ENCODE measurements around the gene UBE2G1. TPM values are rescaled to one million over a fixed set of nuclear protein-coding genes. Genes with fewer than 3 reads are reported as not detected.

The UBE2G1 gene
- total RNA-seq, 1 donor from 2014 or later = 57.6 TPM

GRCh38 chr17:4248504-4249277, 117.8 kb downstream of the UBE2G1 start:
- DNase-seq (ENCODE audit: low spot score) = no peak

GRCh38 chr17:4247971-4248388, 118.5 kb downstream of the UBE2G1 start:
- no peak for DNase-seq (ENCODE audit: low spot score)

GRCh38 chr17:4247361-4247970, 119.0 kb downstream of the UBE2G1 start:
- no peak for DNase-seq (ENCODE audit: low spot score)

DNA sequence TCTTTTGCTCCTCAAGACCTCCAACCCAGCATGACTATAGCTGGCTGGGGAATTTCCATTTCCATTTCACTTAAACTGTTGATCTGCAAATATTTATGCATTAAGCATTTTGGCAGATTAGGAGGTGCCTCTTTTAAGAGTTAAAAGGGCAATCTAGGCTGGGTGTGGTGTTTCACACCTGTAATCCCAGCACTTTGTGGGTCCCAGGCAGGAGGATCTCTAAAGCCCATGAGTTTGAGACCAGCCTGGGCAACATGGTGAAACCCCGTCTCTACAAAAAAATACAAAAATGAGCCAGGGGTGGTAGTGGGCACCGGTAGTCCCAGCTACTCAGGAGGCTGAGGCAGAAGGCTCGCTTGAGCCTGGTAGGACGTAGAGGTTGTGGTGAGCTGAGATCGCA, 119.8 kb downstream of the UBE2G1 start:
- DNase-seq (ENCODE audit: low spot score) = no peak

- DNase-seq (ENCODE audit: low spot score) = no peak
These were observed 124.9 kb downstream of the UBE2G1 start for GRCh38 chr17:4241535-4241934.

GRCh38 chr17:4236456-4236855, 130.0 kb downstream of the UBE2G1 start:
- no peak for DNase-seq (ENCODE audit: low spot score)

DNA sequence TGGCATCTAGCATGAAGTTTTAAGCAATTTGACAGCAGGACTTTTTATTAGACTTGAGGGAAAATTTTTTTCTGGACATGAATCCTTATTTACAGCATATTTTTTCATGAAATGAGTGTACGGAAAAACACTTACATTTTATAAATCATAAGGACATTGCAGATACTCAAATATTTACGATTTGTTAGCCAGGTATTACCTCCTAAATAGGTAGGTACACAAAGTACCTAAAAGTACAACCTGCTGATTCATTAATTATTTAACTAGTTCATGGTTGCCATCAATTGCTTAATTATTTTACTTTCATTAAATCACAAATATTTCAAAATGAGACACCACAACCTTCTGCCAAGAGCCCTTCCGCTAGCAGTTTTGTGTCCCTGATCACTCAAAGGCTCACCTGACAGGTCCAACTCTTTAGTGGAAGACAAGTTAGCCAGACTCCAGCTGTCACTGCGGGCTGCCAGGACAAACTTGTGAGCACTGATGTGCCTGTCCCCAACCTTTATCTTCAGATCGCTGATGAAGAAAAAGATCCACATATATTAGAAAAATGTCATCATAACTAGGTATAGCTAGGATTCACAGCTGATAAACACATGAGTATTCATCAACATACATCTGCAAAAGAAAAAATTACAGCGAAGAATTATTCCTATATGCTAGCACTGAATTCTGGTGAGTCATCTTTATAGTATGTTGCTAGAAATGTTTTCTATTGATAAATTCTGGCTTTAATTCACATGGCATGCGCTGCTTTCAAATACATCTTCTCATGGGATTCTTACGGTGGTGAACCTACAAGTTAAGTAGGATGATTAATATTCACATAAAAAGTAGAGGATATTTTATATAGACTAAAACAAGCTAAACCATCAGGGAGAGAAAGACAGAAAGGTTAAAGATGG, 130.8 kb downstream of the UBE2G1 start:
- no peak for DNase-seq (ENCODE audit: low spot score)

GRCh38 chr17:4234401-4234800, 132.1 kb downstream of the UBE2G1 start:
- no peak for DNase-seq (ENCODE audit: low spot score)

DNA sequence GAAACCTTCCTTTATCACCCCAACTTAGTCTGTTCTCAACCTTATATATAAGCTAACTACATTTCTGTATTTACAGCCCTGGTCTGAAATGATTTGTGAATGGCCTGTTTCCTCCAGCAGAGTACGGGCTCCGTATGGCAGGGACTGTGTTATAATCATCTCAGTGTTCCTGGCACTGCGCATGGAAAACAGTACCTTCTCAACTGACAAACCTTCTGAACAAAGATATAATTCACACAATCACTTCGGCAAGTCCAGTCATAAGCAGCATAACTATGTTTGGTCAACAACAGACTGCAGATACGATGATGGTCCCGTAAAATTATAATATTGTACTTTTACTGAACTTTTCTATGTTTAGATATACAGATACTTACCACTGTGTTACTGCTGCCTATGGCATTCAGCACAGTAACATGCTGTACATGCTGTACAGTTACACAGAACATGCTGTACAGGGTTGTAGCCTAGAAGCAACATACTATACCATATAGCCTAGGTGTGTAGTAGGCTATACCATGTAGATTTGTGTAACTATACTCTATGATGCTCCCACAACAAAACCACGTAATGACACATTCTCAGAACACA, 132.7 kb downstream of the UBE2G1 start:
- DNase-seq (ENCODE audit: low spot score) = no peak

GRCh38 chr17:4232168-4232813, 134.2 kb downstream of the UBE2G1 start:
- no peak for DNase-seq (ENCODE audit: low spot score)

- DNase-seq (ENCODE audit: low spot score) = no peak
These were observed 136.6 kb downstream of the UBE2G1 start for GRCh38 chr17:4229627-4230541.

- DNase-seq (ENCODE audit: low spot score) = no peak
These were observed 144.4 kb downstream of the UBE2G1 start for GRCh38 chr17:4221899-4222659.

- no peak for DNase-seq (ENCODE audit: low spot score)
These were observed 145.3 kb downstream of the UBE2G1 start for GRCh38 chr17:4221163-4221562.

DNA sequence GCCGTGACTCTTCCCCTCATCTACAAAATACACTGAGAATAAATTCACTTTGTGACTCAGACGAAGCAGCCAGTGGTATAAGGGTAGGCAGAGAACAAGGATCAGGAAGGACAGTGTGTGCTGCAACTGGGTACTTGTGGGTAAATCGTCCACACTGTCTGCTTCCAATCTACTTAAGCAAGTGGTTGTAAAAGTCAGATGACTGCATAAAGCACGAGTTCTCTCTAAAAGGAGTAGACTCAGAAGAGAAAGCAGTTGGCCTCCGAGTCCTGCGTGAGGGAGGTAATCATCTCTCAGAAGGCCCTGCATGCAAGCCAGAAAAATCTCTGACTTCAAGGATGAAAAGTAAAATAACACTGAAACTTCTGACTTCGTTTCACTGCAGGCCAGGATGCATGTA, 145.8 kb downstream of the UBE2G1 start:
- DNase-seq (ENCODE audit: low spot score) = no peak

Other genes with a start within 250 kb of the UBE2G1 start
- 56.2 TPM for gene ZZEF1, start 223.6 kb downstream of the UBE2G1 start, total RNA-seq
- 16.6 TPM for gene CYB5D2, start 223.5 kb downstream of the UBE2G1 start, total RNA-seq
- 51.8 TPM for gene ANKFY1, start 102.7 kb downstream of the UBE2G1 start, total RNA-seq
- not detected for gene SPNS3, start 67.3 kb upstream of the UBE2G1 start, total RNA-seq
- 18.6 TPM for gene SPNS2, start 132.2 kb upstream of the UBE2G1 start, total RNA-seq
- gene MYBBP1A, start 188.7 kb upstream of the UBE2G1 start, total RNA-seq = 54.0 TPM
- not detected for gene GGT6, start 193.9 kb upstream of the UBE2G1 start, total RNA-seq
- gene SMTNL2, start 217.9 kb upstream of the UBE2G1 start, total RNA-seq = 0.74 TPM